ENCODE measurements around the gene IQCE.
"Not testable (repeated sequence)": the region's sequence is repeated elsewhere in the genome, so short reads cannot be mapped to it uniquely, and the experiment has no call there.

IQCE gene

DNA sequence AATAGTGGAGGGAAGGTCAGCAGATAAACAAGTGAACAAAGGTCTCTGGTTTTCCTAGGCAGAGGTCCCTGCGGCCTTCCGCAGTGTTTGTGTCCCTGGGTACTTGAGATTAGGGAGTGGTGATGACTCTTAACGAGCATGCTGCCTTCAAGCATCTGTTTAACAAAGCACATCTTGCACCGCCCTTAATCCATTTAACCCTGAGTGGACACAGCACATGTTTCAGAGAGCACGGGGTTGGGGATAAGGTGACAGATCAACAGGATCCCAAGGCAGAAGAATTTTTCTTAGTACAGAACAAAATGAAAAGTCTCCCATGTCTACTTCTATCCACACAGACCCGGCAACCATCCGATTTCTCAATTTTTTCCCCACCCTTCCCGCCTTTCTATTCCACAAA lies 25.2 kb upstream of the IQCE start:
- not testable (repeated sequence) for DNase-seq

DNA sequence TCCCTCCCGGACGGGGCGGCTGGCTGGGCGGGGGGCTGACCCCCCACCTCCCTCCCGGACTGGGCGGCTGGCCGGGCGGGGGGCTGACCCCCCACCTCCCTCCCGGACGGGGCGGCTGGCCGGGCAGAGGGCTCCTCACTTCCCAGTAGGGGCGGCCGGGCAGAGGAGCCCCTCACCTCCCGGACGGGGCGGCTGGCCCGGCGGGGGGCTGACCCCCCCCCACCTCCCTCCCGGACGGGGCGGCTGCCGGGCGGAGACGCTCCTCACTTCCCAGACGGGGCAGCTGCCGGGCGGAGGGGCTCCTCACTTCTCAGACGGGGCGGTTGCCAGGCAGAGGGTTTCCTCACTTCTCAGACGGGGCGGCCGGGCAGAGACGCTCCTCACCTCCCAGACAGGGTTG lies 24.6 kb upstream of the IQCE start:
- DNase-seq, result not testable (repeated sequence)

DNA sequence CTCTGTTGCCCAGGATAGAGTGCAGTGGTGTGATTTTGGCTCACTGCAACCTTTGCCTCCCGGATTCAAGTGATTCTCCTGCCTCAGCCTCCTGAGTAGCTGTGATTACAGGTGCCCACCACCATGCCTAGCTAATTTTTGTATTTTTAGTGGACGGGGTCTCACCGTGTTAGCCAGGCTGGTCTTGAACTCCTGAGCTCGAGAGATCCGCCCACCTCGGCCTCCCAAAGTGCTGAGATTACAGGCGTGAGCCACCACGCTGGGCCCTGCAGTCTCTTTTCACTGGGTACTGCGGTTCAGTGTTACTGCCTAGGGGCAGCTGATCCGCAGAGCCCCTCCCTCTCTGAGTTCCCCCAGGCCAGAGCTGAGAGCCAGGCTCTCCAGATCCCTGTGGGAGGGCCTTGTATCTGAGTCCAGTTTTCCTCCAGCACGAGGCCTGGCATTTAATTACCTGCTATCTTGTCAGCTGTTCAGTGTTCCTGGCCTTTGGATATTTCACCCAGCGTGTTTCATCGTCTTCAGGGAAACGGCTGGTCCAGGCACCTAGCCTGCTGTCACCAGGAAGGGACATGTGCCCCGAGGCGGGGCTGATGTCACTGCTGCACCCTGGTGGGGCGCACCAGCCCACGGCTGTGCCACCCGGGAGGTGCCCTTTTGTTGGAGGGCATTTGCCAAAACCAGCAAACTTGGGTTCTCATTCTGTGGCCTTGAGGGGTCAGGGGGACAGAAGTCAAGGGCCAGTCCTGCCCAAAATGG lies 22.7 kb upstream of the IQCE start:
- DNase-seq, result not testable (repeated sequence)

DNA sequence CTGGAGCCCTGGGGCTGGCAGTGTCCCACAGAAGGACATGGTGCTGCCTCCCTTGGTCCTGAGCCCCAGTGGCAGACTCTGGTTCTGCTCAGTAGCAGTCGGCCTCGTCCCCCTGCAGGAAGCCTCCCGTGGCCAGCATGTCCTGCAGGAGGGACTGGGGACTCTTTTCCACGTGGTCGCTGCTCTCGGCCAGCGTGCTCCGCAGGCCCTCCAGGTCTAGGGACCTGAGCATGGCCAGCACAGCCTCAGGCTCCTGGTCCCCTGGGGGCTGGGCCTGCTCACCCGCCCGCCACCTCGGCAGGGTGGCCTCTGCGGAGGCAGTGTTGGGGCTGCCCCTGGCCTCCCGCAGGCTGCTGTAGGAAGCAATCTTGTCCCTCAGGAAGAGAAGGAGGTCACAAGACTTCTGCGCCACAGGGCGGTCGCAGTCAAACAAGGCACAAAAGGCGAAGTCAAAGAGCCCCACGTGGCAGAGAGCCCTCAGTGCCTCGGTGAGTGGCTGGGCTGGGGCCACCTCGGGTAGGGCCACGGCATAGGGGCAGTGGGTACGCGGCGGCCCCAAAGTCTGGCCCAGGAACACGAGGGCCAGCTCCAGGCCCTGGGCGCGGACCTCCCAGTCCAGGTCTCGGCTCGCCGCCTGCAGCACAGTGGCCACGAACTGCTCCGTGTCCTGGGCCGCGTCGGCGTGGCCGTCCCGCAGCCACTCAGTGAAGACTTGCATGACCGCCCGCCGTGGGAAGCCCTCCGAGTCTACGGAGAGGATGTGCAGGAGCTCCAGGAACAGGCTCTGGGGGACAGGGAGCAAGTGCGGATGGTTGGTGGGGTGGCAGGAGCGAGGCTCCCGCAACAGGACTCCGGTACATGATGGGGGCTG lies 20.6 kb upstream of the IQCE start:
- DNase-seq, result peak; percentile 41

- no peak for DNase-seq
These were observed 19.5 kb upstream of the IQCE start for GRCh38 chr7:2539031-2539911.

DNA sequence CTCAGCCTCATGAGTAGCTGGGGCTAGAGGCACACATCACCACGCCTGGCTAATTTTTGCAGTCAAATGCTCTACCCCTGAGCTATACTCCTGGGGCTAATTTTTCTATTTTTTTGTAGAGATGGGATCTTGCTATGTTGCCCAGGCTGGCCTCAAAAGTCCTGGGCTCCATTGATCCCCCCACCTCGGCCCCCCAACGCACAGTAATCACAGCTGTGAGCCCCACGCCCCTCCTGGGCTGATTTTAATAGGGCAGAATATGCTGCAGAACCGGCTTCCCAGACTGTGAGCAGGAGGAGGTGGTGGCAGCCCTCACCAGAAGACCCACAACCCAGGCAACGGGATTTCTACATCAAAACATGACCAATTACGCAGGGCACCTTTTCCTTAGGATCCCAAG lies 18.6 kb upstream of the IQCE start:
- no peak for DNase-seq

DNA sequence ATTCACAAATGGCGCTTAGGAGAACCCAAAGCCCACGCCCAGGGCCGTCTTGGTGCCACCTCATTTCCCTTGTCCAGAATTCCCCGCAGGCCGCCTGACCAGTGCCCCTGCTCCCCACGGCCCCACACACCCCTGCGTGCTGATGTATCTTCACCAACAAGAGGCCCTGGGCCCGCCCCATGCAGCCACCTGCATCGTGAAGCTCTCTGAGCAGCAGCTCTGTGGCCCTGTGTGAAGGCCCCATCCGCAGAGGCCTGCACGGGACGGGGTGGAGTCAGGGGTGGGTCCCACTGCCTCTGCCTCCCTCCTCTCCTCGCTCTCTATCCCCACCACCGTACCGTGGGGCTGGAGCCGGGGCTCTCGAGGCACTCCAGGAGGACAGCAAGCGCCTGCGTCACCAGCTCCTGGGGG lies 18.1 kb upstream of the IQCE start:
- no peak for DNase-seq

DNA sequence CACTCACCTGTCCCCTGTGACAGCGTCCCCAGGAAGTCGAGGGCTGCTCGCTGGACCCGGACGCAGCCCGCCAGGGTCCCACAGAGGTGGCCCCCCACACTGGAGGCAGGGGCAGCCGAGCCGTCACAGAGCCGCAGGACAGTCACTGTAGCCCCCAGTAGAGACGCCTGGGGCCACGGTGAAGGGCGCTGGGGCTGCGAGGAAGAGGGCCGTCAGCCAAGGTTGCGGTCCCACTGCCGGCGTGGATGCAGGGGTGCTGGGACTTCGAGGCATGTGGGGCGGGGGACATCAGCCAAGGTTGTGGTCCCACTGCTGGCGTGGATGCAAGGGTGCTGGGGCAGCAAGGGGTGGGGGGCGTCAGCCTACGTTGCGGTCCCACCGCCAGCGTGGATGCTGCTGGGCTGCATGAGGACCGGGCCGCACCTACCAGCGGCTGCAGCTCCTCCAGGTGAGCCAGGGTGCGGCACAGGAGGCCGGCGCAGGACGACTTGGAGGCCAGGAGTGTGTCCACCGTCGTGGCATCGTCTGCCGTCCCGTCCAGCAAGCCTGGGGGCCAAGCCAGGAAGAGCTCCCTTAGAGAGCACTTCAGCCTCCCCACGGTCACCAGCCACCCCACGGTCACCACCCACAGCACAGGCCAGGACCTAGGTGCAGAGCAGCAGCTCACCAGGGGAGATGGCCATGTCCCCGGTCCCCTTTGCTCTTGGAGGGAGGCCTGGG lies 17.3 kb upstream of the IQCE start:
- DNase-seq, result no peak

- DNase-seq, result no peak
These were observed 16.5 kb upstream of the IQCE start for GRCh38 chr7:2542011-2542915.

DNA sequence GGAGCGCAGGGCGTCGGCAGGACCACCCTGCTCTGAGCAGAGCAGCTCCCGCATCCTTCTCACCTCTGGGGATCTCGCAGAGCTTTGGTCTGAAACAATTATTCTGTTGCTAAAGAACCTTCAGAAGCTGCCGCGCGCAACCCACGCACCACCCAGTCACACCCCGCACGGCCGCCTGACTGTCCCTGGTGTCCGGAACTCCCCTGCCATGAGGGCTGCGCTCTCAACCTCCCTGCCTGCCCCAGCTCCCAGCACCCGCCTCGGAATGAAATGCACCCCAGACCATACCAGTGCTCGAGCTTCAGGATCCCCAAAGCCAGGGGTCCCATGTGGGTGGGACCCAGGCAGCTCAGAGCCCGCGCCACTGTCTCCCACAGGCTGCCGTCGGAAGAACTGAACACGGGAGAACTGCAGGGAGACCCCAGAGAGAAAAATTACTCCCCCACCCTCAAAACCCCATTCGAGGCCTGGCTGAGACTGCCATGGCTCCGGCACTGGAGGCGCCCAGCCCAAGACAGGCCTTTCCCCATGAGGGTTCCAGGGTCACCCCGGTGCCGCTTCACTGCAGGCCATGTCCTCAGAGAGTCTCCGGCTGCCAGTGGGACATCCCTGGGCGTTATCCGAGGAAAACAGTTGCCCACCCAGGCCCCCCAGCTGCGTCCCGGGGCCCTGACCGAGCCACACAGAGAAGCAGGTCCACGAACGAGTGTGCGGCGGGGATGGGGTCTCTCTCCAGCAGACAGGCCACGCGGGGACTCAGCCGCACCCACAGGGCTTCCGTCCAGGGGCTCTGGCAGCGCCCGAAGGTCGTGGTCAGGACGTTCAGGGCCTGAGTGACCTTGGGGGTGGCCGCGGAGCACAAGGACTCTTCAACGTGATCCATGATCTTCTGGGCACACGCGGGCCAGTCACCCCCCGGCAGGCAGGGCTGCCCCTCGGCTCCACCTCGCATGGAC lies 15.6 kb upstream of the IQCE start:
- DNase-seq, result no peak

GRCh38 chr7:2544541-2545188 lies 14.1 kb upstream of the IQCE start:
- DNase-seq, result no peak

- DNase-seq, result no peak
These were observed 12.9 kb upstream of the IQCE start for GRCh38 chr7:2545746-2546425.

GRCh38 chr7:2546776-2547586 lies 11.8 kb upstream of the IQCE start:
- no peak for DNase-seq

DNA sequence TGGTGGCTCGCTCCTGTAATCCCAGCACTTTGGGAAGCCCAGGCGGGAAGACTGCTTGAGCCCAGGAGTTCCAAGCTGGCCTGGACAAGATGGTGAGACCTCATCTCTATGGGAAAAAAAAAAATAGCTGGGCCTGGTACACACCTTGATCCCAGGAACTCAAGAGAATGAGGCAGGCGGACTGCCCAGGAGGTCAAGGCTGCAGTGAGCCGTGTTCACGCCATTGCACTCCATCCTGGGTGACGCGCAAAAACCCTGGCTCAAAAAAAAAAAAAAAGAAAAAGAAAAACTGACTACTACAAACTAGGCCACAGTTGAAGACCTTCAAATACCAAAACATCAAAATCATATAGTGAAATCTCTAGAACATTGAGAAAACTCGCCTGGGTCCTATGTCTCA lies 7.4 kb upstream of the IQCE start:
- no peak for DNase-seq

DNA sequence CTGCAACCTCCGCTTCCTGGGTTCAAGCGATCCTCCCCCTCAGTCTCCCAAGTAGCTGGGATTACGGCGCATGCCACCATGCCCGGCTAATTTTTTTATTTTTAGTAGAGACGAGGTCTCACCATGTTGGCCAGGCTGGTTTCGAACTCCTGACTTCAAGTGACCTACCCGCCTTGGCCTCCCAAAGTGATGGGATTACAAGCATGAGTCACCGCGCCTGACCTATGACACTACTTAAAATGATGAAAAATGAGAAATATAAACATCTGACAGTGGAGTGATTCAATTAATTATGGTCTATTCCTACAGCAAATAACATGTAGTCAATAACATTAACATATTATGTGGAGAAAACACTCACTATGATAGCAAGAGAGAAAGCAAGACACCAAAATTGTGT lies 5.7 kb upstream of the IQCE start:
- no peak for DNase-seq

- DNase-seq, result no peak
These were observed 4.8 kb upstream of the IQCE start for GRCh38 chr7:2553831-2554581.

GRCh38 chr7:2554661-2555111 lies 4.1 kb upstream of the IQCE start:
- DNase-seq, result no peak

Measured in 8988T (cell line).